ENCODE measurements around the gene PLCB4. TPM values are rescaled to one million over a fixed set of nuclear protein-coding genes. Genes with fewer than 3 reads are reported as not detected.
"Not testable (repeated sequence)": the region's sequence is repeated elsewhere in the genome, so short reads cannot be mapped to it uniquely, and the experiment has no call there.

PLCB4 gene
- total RNA-seq, 1 experiment from 2014 or later: 0.07 TPM

- no peak for DNase-seq
- no peak overlapping the region for H3K4me3 ChIP-seq
- H3K9me3 ChIP-seq: no peaks in the 10 kb centered on the region
- H3K36me3 ChIP-seq: no peaks in the 10 kb centered on the region
- no peaks in the 10 kb centered on the region for H3K27me3 ChIP-seq
Measured at GRCh38 chr20:9043364-9043763, 25.5 kb upstream of the PLCB4 start.

- not testable (repeated sequence) for H3K27me3 ChIP-seq, H3K36me3 ChIP-seq, H3K9me3 ChIP-seq, DNase-seq, H3K4me3 ChIP-seq
Measured at GRCh38 chr20:9047928-9048327, 21.0 kb upstream of the PLCB4 start.

- H3K27me3 ChIP-seq: no peaks in the 10 kb centered on the region
- H3K36me3 ChIP-seq: no peaks in the 10 kb centered on the region
- H3K4me3 ChIP-seq: no peak overlapping the region
- DNase-seq: peak; percentile 89
- peaks cover 5% of the 10 kb centered on the region; the same call in 1 of the 2 replicates for H3K9me3 ChIP-seq
Measured at GRCh38 chr20:9051508-9051907, 17.4 kb upstream of the PLCB4 start.

- DNase-seq: no peak
- Histone ChIP-seq H3K36me3 (no peaks in the 10 kb centered on the region), H3K4me3 (no peak overlapping the region), H3K27me3 (no peaks in the 10 kb centered on the region), H3K9me3 (peaks cover 5% of the 10 kb centered on the region; the same call in 1 of the 2 replicates)
Measured at GRCh38 chr20:9052136-9052535, 16.8 kb upstream of the PLCB4 start.

- Histone ChIP-seq H3K36me3 (no peaks in the 10 kb centered on the region), H3K4me3 (no peak overlapping the region), H3K9me3 (peaks cover 5% of the 10 kb centered on the region; the same call in 1 of the 2 replicates), H3K27me3 (no peaks in the 10 kb centered on the region)
- DNase-seq: no peak
Measured at GRCh38 chr20:9053108-9053507, 15.8 kb upstream of the PLCB4 start.

- peak; percentile 26 for DNase-seq
Measured at GRCh38 chr20:9054176-9054575, 14.7 kb upstream of the PLCB4 start.

GRCh38 chr20:9059931-9060330 is 9.0 kb upstream of the PLCB4 start:
- Histone ChIP-seq H3K9me3 (no peaks in the 10 kb centered on the region), H3K27me3 (no peaks in the 10 kb centered on the region), H3K36me3 (no peaks in the 10 kb centered on the region), H3K4me3 (no peak overlapping the region)
- peak; percentile 80 for DNase-seq

More at GRCh38 chr20:9054176-9054575, 14.7 kb upstream of the PLCB4 start:
- Histone ChIP-seq H3K27me3 (no peaks in the 10 kb centered on the region), H3K36me3 (no peaks in the 10 kb centered on the region), H3K9me3 (0 out of 2 replicates have a peak, but pooled peaks cover 2% of the 10 kb centered on the region), H3K4me3 (no peak overlapping the region)

- no peaks in the 10 kb centered on the region for H3K9me3 ChIP-seq
- no peak overlapping the region for H3K4me3 ChIP-seq
- H3K27me3 ChIP-seq: no peaks in the 10 kb centered on the region
- H3K36me3 ChIP-seq: no peaks in the 10 kb centered on the region
- DNase-seq: no peak
Measured at GRCh38 chr20:9061434-9061833, 7.5 kb upstream of the PLCB4 start.

GRCh38 chr20:9062066-9062465 is 6.8 kb upstream of the PLCB4 start:
- DNase-seq: no peak
- no peaks in the 10 kb centered on the region for H3K36me3 ChIP-seq
- no peaks in the 10 kb centered on the region for H3K27me3 ChIP-seq
- H3K9me3 ChIP-seq: no peaks in the 10 kb centered on the region
- no peak overlapping the region for H3K4me3 ChIP-seq

GRCh38 chr20:9066191-9066590 is 2.7 kb upstream of the PLCB4 start:
- no peak for DNase-seq
- H3K9me3 ChIP-seq: no peaks in the 10 kb centered on the region
- H3K4me3 ChIP-seq: no peak overlapping the region
- 0 out of 2 replicates have a peak, but pooled peaks cover 3% of the 10 kb centered on the region for H3K27me3 ChIP-seq
- H3K36me3 ChIP-seq: no peaks in the 10 kb centered on the region

GRCh38 chr20:9068233-9068801 is 570 bp upstream of the PLCB4 start:
- 0 out of 2 replicates have a peak, but pooled peaks cover 3% of the 10 kb centered on the region for H3K27me3 ChIP-seq
- no peaks in the 10 kb centered on the region for H3K36me3 ChIP-seq
- peak overlapping the region; percentile 61 for H3K4me3 ChIP-seq
- no peaks in the 10 kb centered on the region for H3K9me3 ChIP-seq
- DNase-seq: peak; percentile 52

GRCh38 chr20:9070304-9070703 is 1.4 kb downstream of the PLCB4 start:
- Histone ChIP-seq H3K4me3 (no peak overlapping the region), H3K27me3 (0 out of 2 replicates have a peak, but pooled peaks cover 3% of the 10 kb centered on the region), H3K9me3 (no peaks in the 10 kb centered on the region), H3K36me3 (no peaks in the 10 kb centered on the region)
- no peak for DNase-seq

- Histone ChIP-seq H3K36me3 (no peaks in the 10 kb centered on the region), H3K27me3 (0 out of 2 replicates have a peak, but pooled peaks cover 3% of the 10 kb centered on the region), H3K4me3 (no peak overlapping the region), H3K9me3 (no peaks in the 10 kb centered on the region)
- DNase-seq: no peak
Measured at GRCh38 chr20:9071976-9072726, 3.3 kb downstream of the PLCB4 start.

- no peaks in the 10 kb centered on the region for H3K9me3 ChIP-seq
- H3K4me3 ChIP-seq: no peak overlapping the region
- H3K36me3 ChIP-seq: no peaks in the 10 kb centered on the region
- DNase-seq: no peak
- 0 out of 2 replicates have a peak, but pooled peaks cover 3% of the 10 kb centered on the region for H3K27me3 ChIP-seq
Measured at GRCh38 chr20:9072861-9073500, 4.1 kb downstream of the PLCB4 start.

GRCh38 chr20:9075264-9076095 is 6.6 kb downstream of the PLCB4 start:
- Histone ChIP-seq H3K27me3 (0 out of 2 replicates have a peak, but pooled peaks cover 3% of the 10 kb centered on the region), H3K9me3 (no peaks in the 10 kb centered on the region), H3K4me3 (no peak overlapping the region), H3K36me3 (no peaks in the 10 kb centered on the region)
- DNase-seq: no peak

GRCh38 chr20:9076440-9076839 is 7.6 kb downstream of the PLCB4 start:
- H3K36me3 ChIP-seq: no peaks in the 10 kb centered on the region
- H3K4me3 ChIP-seq: no peak overlapping the region
- no peak for DNase-seq
- H3K9me3 ChIP-seq: no peaks in the 10 kb centered on the region
- no peaks in the 10 kb centered on the region for H3K27me3 ChIP-seq
